Testis (tissue), 2 donors: ENCODE measurements around the gene NDOR1.

ENCODE experiments used
- POLR2A ChIP-seq: fragments of 450-650 bp; IDR thresholded peaks from one replicate; pipeline ENCODE4 v1.6.1; 2017; ENCODE audit warnings: antibody characterized with exemption, mild to moderate bottlenecking, moderate library complexity
- TF ChIP-seq, protein P1 (sequence below), 3 experiments: fragments of 450-650 bp in 2 of 3; fragments of 200-600 bp in 1 of 3; sonication (generic) in 1 of 3; IDR thresholded peaks; one replicate each; pipeline ENCODE4 v1.5.1; 2016 to 2019; ENCODE audit warnings: antibody characterized with exemption in 3 of 3, mild to moderate bottlenecking in 2 of 3, moderate library complexity in 1 of 3

DNA sequence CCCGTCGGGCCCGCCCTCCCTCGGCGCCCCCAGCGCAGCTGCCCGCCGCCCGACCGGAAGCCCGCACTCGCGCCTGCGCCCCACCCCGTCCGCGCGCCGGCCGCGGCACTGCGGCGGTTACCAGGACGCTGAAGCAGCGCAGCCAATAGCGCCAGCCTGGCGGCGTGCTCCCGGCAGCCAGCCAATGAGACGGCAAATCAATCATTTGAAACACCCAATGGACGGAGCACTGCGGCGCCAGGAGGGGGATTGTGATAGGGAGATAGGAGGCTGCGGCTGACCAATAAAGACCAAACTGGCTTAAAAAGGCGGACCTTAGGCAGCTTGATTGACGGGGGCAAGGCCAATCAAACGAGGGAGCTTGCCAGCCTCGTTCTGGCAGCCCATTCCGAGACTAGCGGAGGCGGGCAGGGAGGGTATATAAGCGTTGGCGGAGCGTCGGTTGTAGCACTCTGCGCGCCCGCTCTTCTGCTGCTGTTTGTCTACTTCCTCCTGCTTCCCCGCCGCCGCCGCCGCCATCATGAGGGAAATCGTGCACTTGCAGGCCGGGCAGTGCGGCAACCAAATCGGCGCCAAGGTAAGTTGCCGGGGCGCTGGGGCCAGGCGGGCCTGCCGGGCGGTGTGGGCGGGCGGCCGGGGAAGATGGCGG lies 35.5 kb downstream of the NDOR1 start, which contains the start of gene TUBB4B:
- TF ChIP-seq, protein P1, sequence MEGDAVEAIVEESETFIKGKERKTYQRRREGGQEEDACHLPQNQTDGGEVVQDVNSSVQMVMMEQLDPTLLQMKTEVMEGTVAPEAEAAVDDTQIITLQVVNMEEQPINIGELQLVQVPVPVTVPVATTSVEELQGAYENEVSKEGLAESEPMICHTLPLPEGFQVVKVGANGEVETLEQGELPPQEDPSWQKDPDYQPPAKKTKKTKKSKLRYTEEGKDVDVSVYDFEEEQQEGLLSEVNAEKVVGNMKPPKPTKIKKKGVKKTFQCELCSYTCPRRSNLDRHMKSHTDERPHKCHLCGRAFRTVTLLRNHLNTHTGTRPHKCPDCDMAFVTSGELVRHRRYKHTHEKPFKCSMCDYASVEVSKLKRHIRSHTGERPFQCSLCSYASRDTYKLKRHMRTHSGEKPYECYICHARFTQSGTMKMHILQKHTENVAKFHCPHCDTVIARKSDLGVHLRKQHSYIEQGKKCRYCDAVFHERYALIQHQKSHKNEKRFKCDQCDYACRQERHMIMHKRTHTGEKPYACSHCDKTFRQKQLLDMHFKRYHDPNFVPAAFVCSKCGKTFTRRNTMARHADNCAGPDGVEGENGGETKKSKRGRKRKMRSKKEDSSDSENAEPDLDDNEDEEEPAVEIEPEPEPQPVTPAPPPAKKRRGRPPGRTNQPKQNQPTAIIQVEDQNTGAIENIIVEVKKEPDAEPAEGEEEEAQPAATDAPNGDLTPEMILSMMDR (IDR thresholded peaks at IDR 0.05) = peak in 1 of 3 experiments; percentile 10
- peak; percentile 52 for TF ChIP-seq POLR2A
